GM19468 (cell line): ENCODE measurements around the gene ADRM1.

Source experiments
- ATAC-seq: cut with Tn5 transposase; IDR thresholded peaks from one replicate; pipeline ENCODE4 v1.9.1; 2021; ENCODE audit warnings: mild to moderate bottlenecking, moderate library complexity, moderate number of reproducible peaks; ENCODE audit not compliant: unreplicated experiment; ENCODE audit errors: extremely low read depth

Gene ADRM1

GRCh38 chr20:62321975-62322374, 19.2 kb downstream of the ADRM1 start:
- no peak for ATAC-seq

DNA sequence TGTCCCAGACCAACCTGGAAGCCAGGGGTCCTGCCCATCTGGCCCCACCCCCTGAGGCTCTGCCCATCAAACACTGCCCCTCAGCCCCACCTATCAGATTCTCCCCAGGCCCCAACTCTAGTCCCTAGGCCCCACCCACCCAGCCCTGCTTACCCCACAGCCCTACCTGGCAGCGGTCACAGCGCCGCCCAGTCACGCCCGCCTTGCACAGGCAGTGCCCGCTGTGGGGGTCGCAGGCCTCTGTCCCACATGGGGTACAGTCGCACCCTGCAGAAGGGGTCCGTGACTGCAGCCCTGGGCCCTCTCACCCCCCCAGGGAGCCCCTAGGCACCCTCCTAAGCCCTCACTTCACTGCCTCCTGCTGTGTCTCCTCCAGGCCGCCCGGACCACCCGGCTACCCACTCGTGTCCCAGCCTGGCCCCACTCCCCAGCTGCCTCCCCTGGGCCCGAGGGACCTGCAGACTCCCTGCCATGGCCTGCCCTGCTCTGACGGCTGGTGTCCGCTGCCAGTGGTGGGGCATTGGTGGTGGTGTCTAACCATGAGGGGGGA, 19.8 kb downstream of the ADRM1 start:
- ATAC-seq = no peak

GRCh38 chr20:62323146-62323979, 20.6 kb downstream of the ADRM1 start:
- ATAC-seq = no peak

DNA sequence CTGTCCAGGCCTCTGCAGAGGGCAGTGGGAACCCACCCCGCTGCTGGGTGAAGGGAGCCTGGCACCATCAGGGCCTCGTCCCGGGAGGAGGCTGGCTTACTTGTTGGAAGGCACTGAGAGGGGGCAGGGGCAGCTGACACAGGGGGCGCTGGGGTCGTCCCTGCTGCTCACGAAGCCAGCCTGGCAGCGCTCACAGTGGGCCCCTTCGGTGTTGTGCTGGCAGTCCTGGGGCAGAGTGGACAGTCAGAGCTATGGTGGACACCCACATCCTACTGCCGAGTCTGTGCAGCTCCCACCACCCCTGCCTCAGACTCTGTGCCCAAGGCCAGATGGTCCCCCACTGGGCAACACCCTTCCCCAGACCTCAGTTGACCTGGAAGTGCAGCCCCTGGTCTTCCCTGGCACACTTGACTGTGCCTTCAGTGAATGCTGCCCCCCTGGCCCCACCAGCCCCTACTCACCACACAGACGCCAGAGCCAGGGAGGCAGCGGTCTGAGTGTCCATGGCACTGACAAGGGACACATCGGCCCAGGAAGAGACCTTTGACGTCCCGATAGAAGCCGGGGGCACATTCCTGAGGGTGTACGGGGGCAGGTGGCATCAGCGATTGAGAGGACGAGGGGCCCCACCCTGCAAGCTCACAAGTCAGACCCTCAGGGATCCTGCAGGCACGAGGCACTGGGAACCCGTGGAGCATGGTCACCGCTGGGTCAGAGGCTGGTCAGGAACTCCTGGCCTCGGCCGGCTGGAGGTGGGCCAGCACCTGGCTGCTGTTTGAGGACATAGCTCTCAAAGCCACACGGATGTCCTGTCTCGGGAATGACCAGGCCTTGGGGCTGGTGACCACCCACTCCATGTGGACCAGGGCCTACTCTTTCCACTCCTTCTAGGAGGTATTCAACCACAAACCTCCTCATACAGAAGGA, 21.4 kb downstream of the ADRM1 start:
- ATAC-seq = no peak

- ATAC-seq = no peak
Measured at GRCh38 chr20:62325172-62325905, 22.5 kb downstream of the ADRM1 start.

- no peak for ATAC-seq
Measured at GRCh38 chr20:62326559-62326958, 23.8 kb downstream of the ADRM1 start.

GRCh38 chr20:62326959-62327725, 24.3 kb downstream of the ADRM1 start:
- ATAC-seq = no peak

- no peak for ATAC-seq
Measured at GRCh38 chr20:62327726-62328495, 25.1 kb downstream of the ADRM1 start.

GRCh38 chr20:62328684-62329388, 26.0 kb downstream of the ADRM1 start:
- ATAC-seq = no peak

GRCh38 chr20:62329389-62330377, 26.9 kb downstream of the ADRM1 start:
- ATAC-seq = no peak

GRCh38 chr20:62330576-62331317, 27.9 kb downstream of the ADRM1 start:
- ATAC-seq = no peak

- ATAC-seq = no peak
Measured at GRCh38 chr20:62331347-62331746, 28.6 kb downstream of the ADRM1 start.

DNA sequence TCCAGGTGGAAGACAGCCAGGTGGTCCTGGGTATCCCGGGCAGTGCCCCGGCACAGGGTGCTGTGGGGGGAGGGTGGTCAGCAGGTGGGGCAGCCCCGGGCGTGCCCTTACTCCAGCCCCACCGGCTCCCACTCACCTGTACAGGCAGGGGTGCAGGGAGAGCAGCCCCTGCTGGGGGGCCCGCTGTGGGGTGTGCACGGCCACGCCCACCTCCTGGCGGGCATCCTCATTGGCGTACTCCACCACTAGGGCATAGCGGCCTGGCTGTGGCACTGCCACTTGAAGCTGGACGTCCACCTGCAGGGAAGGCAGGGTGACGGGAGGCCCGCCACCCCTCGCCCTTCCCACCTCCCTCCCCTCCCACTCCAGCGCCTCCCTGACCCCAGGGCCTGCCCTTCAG, 29.6 kb downstream of the ADRM1 start:
- ATAC-seq = no peak

GRCh38 chr20:62332989-62333819, 30.4 kb downstream of the ADRM1 start:
- no peak for ATAC-seq

GRCh38 chr20:62333820-62334595, 31.2 kb downstream of the ADRM1 start:
- no peak for ATAC-seq
